ENCODE measurements around the gene GNRHR. TPM values are rescaled to one million over a fixed set of nuclear protein-coding genes. Genes with fewer than 3 reads are reported as not detected.

GNRHR gene
- total and polyA plus RNA-seq, 4 donors: 0.15 TPM; not detected in 3

DNA sequence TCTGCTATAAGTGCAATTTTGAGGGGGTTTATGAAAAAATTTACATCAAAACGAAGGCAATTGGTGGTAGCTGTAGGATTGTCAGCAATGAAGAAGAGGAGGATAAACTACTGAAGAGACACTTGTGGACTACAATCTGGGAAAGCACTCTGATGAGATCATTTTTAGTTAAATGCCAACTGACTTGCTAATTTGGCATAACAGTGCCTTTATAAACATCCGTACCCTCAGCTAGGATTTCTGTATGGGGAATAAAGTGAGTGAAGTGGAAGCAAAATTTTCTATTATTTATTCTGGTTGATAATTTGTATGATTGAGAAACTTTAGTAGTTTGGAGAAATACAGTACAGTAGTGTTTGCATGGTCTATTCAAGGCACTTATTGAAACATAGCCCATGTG lies 11.2 kb upstream of the GNRHR start:
- H3K27me3 ChIP-seq (ENCODE audit: control insufficient read depth in 4 of 4, insufficient read depth in 4 of 4, low read length in 3 of 4): no peaks in the 10 kb centered on the region
- WGBS: 94% methylated on average over 2 of the region's 2 CpGs
- no peak overlapping the region for H3K4me3 ChIP-seq (ENCODE audit: low read depth in 1 of 3, low read length in 3 of 3)
- H3K36me3 ChIP-seq (ENCODE audit: control insufficient read depth in 4 of 4, insufficient read depth in 3 of 4, low read depth in 1 of 4, low read length in 3 of 4): no peaks in the 10 kb centered on the region
- no peak for TF ChIP-seq FOXA2 (IDR thresholded peaks at IDR 0.05)
- TF ChIP-seq YY1 (IDR thresholded peaks at IDR 0.05): no peak
- TF ChIP-seq, protein P1, sequence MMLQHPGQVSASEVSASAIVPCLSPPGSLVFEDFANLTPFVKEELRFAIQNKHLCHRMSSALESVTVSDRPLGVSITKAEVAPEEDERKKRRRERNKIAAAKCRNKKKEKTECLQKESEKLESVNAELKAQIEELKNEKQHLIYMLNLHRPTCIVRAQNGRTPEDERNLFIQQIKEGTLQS (IDR thresholded peaks at IDR 0.05): no peak
- no peak for TF ChIP-seq HNF4G (IDR thresholded peaks at IDR 0.05)
- TF ChIP-seq, protein P2, sequence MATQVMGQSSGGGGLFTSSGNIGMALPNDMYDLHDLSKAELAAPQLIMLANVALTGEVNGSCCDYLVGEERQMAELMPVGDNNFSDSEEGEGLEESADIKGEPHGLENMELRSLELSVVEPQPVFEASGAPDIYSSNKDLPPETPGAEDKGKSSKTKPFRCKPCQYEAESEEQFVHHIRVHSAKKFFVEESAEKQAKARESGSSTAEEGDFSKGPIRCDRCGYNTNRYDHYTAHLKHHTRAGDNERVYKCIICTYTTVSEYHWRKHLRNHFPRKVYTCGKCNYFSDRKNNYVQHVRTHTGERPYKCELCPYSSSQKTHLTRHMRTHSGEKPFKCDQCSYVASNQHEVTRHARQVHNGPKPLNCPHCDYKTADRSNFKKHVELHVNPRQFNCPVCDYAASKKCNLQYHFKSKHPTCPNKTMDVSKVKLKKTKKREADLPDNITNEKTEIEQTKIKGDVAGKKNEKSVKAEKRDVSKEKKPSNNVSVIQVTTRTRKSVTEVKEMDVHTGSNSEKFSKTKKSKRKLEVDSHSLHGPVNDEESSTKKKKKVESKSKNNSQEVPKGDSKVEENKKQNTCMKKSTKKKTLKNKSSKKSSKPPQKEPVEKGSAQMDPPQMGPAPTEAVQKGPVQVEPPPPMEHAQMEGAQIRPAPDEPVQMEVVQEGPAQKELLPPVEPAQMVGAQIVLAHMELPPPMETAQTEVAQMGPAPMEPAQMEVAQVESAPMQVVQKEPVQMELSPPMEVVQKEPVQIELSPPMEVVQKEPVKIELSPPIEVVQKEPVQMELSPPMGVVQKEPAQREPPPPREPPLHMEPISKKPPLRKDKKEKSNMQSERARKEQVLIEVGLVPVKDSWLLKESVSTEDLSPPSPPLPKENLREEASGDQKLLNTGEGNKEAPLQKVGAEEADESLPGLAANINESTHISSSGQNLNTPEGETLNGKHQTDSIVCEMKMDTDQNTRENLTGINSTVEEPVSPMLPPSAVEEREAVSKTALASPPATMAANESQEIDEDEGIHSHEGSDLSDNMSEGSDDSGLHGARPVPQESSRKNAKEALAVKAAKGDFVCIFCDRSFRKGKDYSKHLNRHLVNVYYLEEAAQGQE (IDR thresholded peaks at IDR 0.05): no peak
- TF ChIP-seq TAF1 (conservative IDR thresholded peaks at IDR 0.05): no peak
- TF ChIP-seq HNF4A (conservative IDR thresholded peaks at IDR 0.05): no peak
- TF ChIP-seq, protein P3, sequence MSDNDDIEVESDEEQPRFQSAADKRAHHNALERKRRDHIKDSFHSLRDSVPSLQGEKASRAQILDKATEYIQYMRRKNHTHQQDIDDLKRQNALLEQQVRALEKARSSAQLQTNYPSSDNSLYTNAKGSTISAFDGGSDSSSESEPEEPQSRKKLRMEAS (IDR thresholded peaks at IDR 0.05): no peak
- no peak for TF ChIP-seq RAD21 (IDR thresholded peaks at IDR 0.05)
- TF ChIP-seq EGR1 (IDR thresholded peaks at IDR 0.05; ENCODE audit: low read depth in 2 of 2): no peak
- no peak for TF ChIP-seq JUND (IDR thresholded peaks at IDR 0.05)
- TF ChIP-seq, protein P4, sequence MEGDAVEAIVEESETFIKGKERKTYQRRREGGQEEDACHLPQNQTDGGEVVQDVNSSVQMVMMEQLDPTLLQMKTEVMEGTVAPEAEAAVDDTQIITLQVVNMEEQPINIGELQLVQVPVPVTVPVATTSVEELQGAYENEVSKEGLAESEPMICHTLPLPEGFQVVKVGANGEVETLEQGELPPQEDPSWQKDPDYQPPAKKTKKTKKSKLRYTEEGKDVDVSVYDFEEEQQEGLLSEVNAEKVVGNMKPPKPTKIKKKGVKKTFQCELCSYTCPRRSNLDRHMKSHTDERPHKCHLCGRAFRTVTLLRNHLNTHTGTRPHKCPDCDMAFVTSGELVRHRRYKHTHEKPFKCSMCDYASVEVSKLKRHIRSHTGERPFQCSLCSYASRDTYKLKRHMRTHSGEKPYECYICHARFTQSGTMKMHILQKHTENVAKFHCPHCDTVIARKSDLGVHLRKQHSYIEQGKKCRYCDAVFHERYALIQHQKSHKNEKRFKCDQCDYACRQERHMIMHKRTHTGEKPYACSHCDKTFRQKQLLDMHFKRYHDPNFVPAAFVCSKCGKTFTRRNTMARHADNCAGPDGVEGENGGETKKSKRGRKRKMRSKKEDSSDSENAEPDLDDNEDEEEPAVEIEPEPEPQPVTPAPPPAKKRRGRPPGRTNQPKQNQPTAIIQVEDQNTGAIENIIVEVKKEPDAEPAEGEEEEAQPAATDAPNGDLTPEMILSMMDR (IDR thresholded peaks at IDR 0.05; ENCODE audit: low read depth, low read length, missing input control): no peak
- no peak for TF ChIP-seq GABPA (IDR thresholded peaks at IDR 0.05 in 1 of 2, conservative IDR thresholded peaks at IDR 0.05 in 1 of 2)
- H3K4me1 ChIP-seq (ENCODE audit: control insufficient read depth in 4 of 4, insufficient read depth in 4 of 4, low read length in 3 of 4): no peaks in the 10 kb centered on the region
- DNase-seq (ENCODE audit: low spot score): no peak
- no peak overlapping the region for H3K27ac ChIP-seq (ENCODE audit: low read depth in 1 of 2, low read length in 2 of 2)
- H3K9ac ChIP-seq (ENCODE audit: low read depth in 1 of 2, low read length in 2 of 2): no peak overlapping the region
- no peaks in the 10 kb centered on the region for H3K9me3 ChIP-seq (ENCODE audit: control insufficient read depth in 4 of 4, low read length in 3 of 4)

DNA sequence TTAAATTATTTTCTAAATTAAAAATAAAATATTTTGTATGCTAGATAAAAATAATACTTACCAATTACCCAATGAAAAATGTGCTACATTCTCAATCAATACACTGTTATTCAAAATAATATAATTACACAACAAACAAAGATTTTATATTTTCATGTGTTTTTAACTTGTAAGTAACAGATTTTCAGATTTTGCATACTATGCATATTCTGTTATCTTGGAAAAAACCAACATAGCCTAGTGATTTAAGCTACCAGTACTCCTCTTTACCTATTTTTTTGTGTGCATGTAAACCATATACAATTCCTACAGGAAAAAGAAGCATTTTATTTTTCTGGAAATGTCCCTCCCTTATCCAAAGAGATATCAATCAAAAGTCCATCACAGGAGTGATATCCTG lies 10.0 kb upstream of the GNRHR start:
- no peaks in the 10 kb centered on the region for H3K4me1 ChIP-seq (ENCODE audit: control insufficient read depth in 4 of 4, insufficient read depth in 4 of 4, low read length in 3 of 4)
- H3K27me3 ChIP-seq (ENCODE audit: control insufficient read depth in 4 of 4, insufficient read depth in 4 of 4, low read length in 3 of 4): no peaks in the 10 kb centered on the region
- H3K9ac ChIP-seq (ENCODE audit: low read depth in 1 of 2, low read length in 2 of 2): no peak overlapping the region
- no peak overlapping the region for H3K27ac ChIP-seq (ENCODE audit: low read depth in 1 of 2, low read length in 2 of 2)
- H3K9me3 ChIP-seq (ENCODE audit: control insufficient read depth in 4 of 4, low read length in 3 of 4): no peaks in the 10 kb centered on the region
- H3K36me3 ChIP-seq (ENCODE audit: control insufficient read depth in 4 of 4, insufficient read depth in 3 of 4, low read depth in 1 of 4, low read length in 3 of 4): no peaks in the 10 kb centered on the region
- no peak for DNase-seq (ENCODE audit: low spot score)
- H3K4me3 ChIP-seq (ENCODE audit: low read depth in 1 of 3, low read length in 3 of 3): no peak overlapping the region
- TF ChIP-seq, protein P4 (IDR thresholded peaks at IDR 0.05; ENCODE audit: low read depth, low read length, missing input control): no peak
- no peak for TF ChIP-seq FOXA1 (IDR thresholded peaks at IDR 0.05)
- TF ChIP-seq GABPA (IDR thresholded peaks at IDR 0.05 in 1 of 2, conservative IDR thresholded peaks at IDR 0.05 in 1 of 2): no peak
- TF ChIP-seq NR2F2 (IDR thresholded peaks at IDR 0.05): no peak
- TF ChIP-seq, protein P5, sequence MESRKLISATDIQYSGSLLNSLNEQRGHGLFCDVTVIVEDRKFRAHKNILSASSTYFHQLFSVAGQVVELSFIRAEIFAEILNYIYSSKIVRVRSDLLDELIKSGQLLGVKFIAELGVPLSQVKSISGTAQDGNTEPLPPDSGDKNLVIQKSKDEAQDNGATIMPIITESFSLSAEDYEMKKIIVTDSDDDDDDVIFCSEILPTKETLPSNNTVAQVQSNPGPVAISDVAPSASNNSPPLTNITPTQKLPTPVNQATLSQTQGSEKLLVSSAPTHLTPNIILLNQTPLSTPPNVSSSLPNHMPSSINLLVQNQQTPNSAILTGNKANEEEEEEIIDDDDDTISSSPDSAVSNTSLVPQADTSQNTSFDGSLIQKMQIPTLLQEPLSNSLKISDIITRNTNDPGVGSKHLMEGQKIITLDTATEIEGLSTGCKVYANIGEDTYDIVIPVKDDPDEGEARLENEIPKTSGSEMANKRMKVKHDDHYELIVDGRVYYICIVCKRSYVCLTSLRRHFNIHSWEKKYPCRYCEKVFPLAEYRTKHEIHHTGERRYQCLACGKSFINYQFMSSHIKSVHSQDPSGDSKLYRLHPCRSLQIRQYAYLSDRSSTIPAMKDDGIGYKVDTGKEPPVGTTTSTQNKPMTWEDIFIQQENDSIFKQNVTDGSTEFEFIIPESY (IDR thresholded peaks at IDR 0.05): no peak
- TF ChIP-seq RAD21 (IDR thresholded peaks at IDR 0.05): no peak
- no peak for TF ChIP-seq EGR1 (IDR thresholded peaks at IDR 0.05; ENCODE audit: low read depth in 2 of 2)
- no peak for TF ChIP-seq HNF4A (conservative IDR thresholded peaks at IDR 0.05)
- TF ChIP-seq, protein P3 (IDR thresholded peaks at IDR 0.05): no peak
- TF ChIP-seq, protein P2 (IDR thresholded peaks at IDR 0.05): no peak
- TF ChIP-seq JUND (IDR thresholded peaks at IDR 0.05): no peak
- no peak for TF ChIP-seq YY1 (IDR thresholded peaks at IDR 0.05)
- no peak for TF ChIP-seq TAF1 (conservative IDR thresholded peaks at IDR 0.05)
- TF ChIP-seq SP1 (IDR thresholded peaks at IDR 0.05): no peak

All from liver (tissue), 9 donors.